Cerebellar nuclear complex (tissue), 1 donor: Measurements from ENCODE around the gene PRAMEF14.
"Not testable (repeated sequence)": the region's sequence is repeated elsewhere in the genome, so short reads cannot be mapped to it uniquely, and the experiment has no call there.

Source experiments
- DNase-seq, 2 experiments: peaks; one replicate each; lab custom pipeline; 2025; lab: John Stamatoyannopoulos, UW

The PRAMEF14 gene

GRCh38 chr1:13347034-13347433, at the start of gene PRAMEF14:
PRAMEF14 (minus strand) TSS chr1:13347134; CDS start chr1:13345314, 1,820 bp downstream.
- DNase-seq, result not testable (repeated sequence)

- not testable (repeated sequence) for DNase-seq
Observed at GRCh38 chr1:13395311-13395710, 48.4 kb upstream of the PRAMEF14 start.

GRCh38 chr1:13394761-13395160, 47.8 kb upstream of the PRAMEF14 start:
- DNase-seq, result not testable (repeated sequence)

- not testable (repeated sequence) for DNase-seq
Observed at GRCh38 chr1:13393004-13393403, 46.1 kb upstream of the PRAMEF14 start.

- DNase-seq, result not testable (repeated sequence)
Observed at GRCh38 chr1:13389332-13389731, 42.4 kb upstream of the PRAMEF14 start, which contains the start of gene PRAMEF17. PRAMEF17 (plus strand) TSS chr1:13389632; CDS start chr1:13389658, 26 bp downstream.

- DNase-seq, result not testable (repeated sequence)
Observed at GRCh38 chr1:13380380-13380779, 33.4 kb upstream of the PRAMEF14 start.

GRCh38 chr1:13378983-13379382, 32.0 kb upstream of the PRAMEF14 start:
- DNase-seq, result not testable (repeated sequence)

- DNase-seq, result not testable (repeated sequence)
Observed at GRCh38 chr1:13368544-13368943, 21.6 kb upstream of the PRAMEF14 start.

- not testable (repeated sequence) for DNase-seq
Observed at GRCh38 chr1:13366536-13366935, 19.6 kb upstream of the PRAMEF14 start.

GRCh38 chr1:13364928-13365327, 18.0 kb upstream of the PRAMEF14 start:
- DNase-seq, result not testable (repeated sequence)

GRCh38 chr1:13362364-13362763, 15.4 kb upstream of the PRAMEF14 start:
- DNase-seq, result not testable (repeated sequence)

GRCh38 chr1:13356774-13357173, 9.8 kb upstream of the PRAMEF14 start:
- DNase-seq, result not testable (repeated sequence)

- DNase-seq, result not testable (repeated sequence)
Observed at GRCh38 chr1:13354475-13354874, 7.5 kb upstream of the PRAMEF14 start.

GRCh38 chr1:13353476-13353875, 6.5 kb upstream of the PRAMEF14 start:
- not testable (repeated sequence) for DNase-seq

GRCh38 chr1:13342496-13342895, 4.4 kb downstream of the PRAMEF14 start:
- DNase-seq, result not testable (repeated sequence)

GRCh38 chr1:13315281-13315680, 31.7 kb downstream of the PRAMEF14 start, which contains the start of gene PRAMEF15:
PRAMEF15 (plus strand) TSS chr1:13315581; CDS start chr1:13318408, 2,827 bp downstream.
- DNase-seq, result not testable (repeated sequence)

GRCh38 chr1:13303239-13303638, 43.7 kb downstream of the PRAMEF14 start, which contains the start of gene PRAMEF33:
PRAMEF33 (plus strand) TSS chr1:13303539; CDS start chr1:13305955, 2,416 bp downstream.
- not testable (repeated sequence) for DNase-seq

GRCh38 chr1:13302197-13302596, 44.7 kb downstream of the PRAMEF14 start:
- DNase-seq, result not testable (repeated sequence)

GRCh38 chr1:13298699-13299098, 48.2 kb downstream of the PRAMEF14 start:
- not testable (repeated sequence) for DNase-seq

GRCh38 chr1:13297216-13297931, 49.6 kb downstream of the PRAMEF14 start:
- not testable (repeated sequence) for DNase-seq
